LNCAP (cell line): ENCODE measurements around the gene DAG1.

Experiments used
- TF ChIP-seq, protein P1 (sequence below): fragments of 450-650 bp; IDR thresholded peaks from 2 replicates; pipeline ENCODE4 v1.5.1; 2017; ENCODE audit warnings: mild to moderate bottlenecking

Gene DAG1

DNA sequence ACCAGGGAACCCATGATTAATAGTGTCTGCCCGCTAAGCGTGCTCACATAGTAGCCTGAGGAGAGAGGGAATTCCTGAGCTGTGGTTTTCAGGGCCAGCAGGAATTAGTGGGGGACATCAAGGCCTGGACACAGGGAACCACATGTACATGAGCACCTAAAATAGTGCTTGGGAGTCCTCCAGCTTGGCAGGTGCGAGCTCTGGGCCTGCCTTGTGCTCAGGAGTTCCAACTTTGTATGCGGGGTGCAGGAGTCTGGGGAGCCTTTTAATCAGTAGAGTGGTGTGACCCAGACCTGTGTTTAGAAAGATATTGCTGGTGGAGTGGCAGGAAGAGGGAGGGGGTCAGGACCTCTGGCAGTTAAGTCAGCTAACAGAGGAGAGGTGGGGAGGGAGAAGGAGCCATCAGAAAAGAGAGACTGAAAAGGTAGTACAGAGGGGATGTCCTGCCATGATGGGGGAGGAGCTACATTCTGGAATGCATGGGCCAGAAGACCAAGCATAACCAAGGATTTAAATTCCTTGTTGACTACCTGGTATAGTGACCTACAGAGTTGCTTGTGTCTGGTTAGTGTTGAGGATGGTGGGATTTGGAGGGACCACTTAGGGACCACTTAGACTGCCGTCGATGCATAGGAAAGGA is 1.9 kb downstream of the DAG1 start:
- TF ChIP-seq, protein P1, sequence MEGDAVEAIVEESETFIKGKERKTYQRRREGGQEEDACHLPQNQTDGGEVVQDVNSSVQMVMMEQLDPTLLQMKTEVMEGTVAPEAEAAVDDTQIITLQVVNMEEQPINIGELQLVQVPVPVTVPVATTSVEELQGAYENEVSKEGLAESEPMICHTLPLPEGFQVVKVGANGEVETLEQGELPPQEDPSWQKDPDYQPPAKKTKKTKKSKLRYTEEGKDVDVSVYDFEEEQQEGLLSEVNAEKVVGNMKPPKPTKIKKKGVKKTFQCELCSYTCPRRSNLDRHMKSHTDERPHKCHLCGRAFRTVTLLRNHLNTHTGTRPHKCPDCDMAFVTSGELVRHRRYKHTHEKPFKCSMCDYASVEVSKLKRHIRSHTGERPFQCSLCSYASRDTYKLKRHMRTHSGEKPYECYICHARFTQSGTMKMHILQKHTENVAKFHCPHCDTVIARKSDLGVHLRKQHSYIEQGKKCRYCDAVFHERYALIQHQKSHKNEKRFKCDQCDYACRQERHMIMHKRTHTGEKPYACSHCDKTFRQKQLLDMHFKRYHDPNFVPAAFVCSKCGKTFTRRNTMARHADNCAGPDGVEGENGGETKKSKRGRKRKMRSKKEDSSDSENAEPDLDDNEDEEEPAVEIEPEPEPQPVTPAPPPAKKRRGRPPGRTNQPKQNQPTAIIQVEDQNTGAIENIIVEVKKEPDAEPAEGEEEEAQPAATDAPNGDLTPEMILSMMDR: no peak

DNA sequence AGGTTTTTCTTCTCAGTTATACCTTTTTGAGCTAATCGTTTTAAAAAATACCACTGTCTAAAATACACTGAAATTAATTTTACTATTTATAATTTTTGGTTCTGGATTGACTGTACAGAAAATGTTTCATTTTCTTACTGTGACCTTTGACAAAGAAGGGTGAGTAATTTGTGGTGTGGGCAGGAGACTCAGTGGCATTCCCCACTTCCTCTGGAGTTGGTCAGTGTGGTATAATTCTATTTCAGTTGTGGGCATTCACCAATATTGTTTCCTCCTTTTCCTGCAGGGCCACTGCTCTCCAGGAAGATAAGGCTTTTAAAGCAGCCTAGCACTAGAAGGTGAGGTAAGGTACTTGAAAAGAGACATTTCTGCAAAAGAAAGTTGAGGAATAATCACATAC is 6.5 kb downstream of the DAG1 start:
- TF ChIP-seq, protein P1: no peak

DNA sequence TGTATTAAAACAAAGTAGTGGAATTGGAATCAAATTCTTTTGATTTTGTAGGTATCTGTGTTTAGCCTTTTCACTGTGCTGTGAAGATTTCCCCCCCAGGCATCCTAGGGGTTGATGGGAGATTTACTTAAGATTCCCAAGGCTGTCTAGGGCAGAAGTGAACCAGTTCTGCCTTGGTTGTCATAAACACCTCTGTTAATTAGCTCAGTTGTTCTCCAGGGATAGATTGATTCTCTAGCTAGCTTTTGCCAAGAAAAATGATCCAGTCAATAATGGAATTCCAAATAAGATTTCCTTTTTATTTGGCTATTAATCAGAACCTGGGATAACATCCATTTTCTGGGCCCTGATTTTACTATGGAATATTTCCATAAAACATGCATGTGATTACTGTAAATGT is 12.7 kb downstream of the DAG1 start:
- TF ChIP-seq, protein P1: no peak

DNA sequence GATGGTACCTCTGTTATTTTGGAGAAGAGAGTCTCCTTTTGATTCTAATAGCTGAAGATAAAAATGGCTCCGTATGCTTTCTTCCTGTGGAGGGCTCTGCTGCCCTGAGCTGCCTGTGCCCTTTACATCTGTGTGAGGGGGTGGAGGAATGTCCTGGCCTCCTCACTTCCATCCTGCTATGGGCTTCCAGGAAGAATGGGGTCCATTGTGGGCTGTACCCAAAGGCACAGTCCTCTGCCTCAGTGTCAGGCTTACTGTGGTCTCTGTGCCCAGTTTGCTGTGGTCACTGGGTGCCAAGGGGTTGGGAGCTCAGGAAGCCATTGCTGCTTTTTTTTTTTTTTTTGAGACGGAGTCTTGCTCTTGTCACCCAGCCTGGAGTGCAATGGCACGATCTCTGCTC is 14.4 kb downstream of the DAG1 start:
- TF ChIP-seq, protein P1: no peak

DNA sequence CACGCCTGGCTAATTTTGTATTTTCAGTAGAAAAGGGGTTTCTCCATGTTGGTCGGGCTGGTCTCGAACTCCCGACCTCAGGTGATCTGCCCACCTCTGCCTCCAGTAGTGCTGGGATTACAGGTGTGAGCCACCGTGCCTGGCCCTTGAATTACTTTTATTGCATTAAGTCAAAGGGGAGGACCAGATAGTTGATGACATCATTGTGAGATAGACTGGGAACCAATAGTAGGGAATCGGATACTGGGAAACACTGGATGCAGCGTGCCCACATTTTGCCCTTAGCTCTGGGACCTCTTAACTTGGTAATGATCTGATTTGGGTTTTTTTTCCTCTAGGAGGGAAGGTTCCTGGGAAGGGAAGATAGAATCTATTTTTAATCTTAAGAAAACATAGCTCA is 19.2 kb downstream of the DAG1 start:
- TF ChIP-seq, protein P1: no peak

DNA sequence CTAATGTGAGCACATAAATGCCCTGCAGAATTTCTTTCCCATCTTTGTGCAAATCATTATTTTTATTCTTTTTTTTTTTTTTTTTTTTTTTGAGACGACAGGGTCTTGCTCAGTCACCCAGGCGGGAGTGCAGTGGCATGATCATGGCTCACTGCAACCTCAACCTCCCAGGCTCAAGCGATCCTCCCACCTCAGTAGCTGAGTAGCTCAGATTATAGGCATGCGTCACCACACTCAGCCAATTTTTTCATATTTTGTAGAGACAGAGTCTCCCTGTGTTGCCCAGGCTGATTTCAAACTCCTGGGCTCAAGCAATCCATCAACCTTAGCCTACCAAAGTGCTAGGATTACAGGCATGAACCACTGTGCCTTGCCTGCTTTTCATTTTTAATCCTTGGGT is 22.9 kb downstream of the DAG1 start:
- TF ChIP-seq, protein P1: no peak

DNA sequence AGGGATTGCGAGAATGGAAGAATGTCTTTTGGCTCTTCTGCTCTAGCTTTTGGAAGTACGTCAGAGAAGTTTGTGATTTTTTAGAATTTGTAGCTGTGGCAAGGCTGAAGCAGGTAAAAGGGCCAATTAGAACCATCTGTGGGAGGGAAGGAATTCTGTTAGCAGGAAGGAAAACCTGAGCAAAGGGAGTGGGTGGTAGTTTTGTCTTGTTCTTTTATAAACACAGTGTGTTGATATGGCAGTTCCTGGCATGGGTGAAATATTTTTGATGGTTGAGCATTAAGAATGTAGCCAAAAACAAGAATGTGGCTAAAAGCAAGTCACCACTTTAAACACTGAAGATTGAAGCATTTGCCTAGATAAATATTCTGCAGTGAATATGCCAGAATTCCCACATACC is 23.8 kb downstream of the DAG1 start:
- TF ChIP-seq, protein P1: no peak

DNA sequence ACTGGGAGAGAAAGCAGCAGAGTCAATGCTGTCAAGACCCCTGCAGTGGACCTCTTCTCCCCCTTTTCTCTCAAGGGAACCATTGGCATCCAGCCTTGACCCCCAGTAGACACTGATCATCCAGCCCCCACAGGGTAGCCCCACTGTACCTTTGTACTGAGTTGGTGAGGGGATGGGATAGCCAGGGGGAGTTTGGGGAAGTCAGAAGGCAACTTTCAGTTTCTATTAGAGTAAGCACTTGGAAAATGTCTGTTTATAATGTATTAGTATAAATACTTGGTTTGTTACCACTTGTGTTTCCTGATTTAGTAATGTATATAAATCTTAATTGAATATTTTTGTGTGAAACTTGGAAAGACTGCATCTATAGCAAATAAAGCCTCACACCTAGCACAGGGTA is 25.0 kb downstream of the DAG1 start:
- TF ChIP-seq, protein P1: no peak
